Thoracic aorta (tissue), 2 donors: ENCODE results near the gene TAS2R31. TPM values are rescaled to one million over a fixed set of nuclear protein-coding genes. Genes with fewer than 3 reads are reported as not detected.
"Not testable (repeated sequence)": the region's sequence is repeated elsewhere in the genome, so short reads cannot be mapped to it uniquely, and the experiment has no call there.

Source experiments
- ATAC-seq: fragments of 150-250 bp; one replicate; pipeline ENCODE4 v1.8.0; 2017; ENCODE audit warnings: low read depth; ENCODE audit not compliant: insufficient number of reproducible peaks, low FRiP score
- DNase-seq: peaks from one replicate; pipeline ENCODE4 v3.0.0-alpha.2; 2020; ENCODE audit warnings: low spot score
- H3K27ac ChIP-seq, 2 donors: fragments of 200-600 bp; sonication (generic); 1 replicate in 1 of 2; 2 replicates in 1 of 2; pipeline ENCODE4 v1.5.1; 2016; ENCODE audit warnings: mild to moderate bottlenecking in 2 of 2, moderate library complexity in 2 of 2
- H3K27me3 ChIP-seq: fragments of 200-600 bp; sonication (generic); replicated peaks from 2 replicates; pipeline ENCODE4 v1.6.0; 2016; ENCODE audit warnings: mild to moderate bottlenecking; ENCODE audit not compliant: insufficient read depth
- H3K36me3 ChIP-seq: fragments of 200-600 bp; sonication (generic); one replicate; pipeline ENCODE4 v1.5.1; 2016
- H3K4me1 ChIP-seq, 2 donors: fragments of 200-600 bp; sonication (generic); 1 replicate in 1 of 2; 2 replicates in 1 of 2; pipeline versions ENCODE4 v1.5.1 to v1.6.0; 2016; ENCODE audit warnings: low read depth in 2 of 2, mild to moderate bottlenecking in 1 of 2; ENCODE audit not compliant: control insufficient read depth in 1 of 2
- H3K4me3 ChIP-seq: fragments of 200-600 bp; sonication (generic); 2 replicates; pipeline ENCODE4 v1.5.1; 2016; ENCODE audit warnings: mild to moderate bottlenecking
- H3K9me3 ChIP-seq: fragments of 200-600 bp; sonication (generic); 2 replicates; pipeline ENCODE4 v1.5.1; 2016
- CTCF ChIP-seq: fragments of 200-600 bp; sonication (generic); IDR thresholded peaks from one replicate; pipeline ENCODE4 v1.5.1; 2019; ENCODE audit warnings: antibody characterized with exemption
- total RNA-seq, 2 donors: library from RNA; depleted of rRNA; stranded (reverse); fragments of >200 nt; gene quantifications; one replicate each; pipeline versions ENCODE4 v1.1.0 to v1.2.3, GENCODE V29; 2016

TAS2R31 gene
- total RNA-seq, 2 donors from 2014 or later = 2.7 to 9.5 TPM

GRCh38 chr12:11069854-11070365 lies 38.7 kb upstream of the TAS2R31 start:
- Histone ChIP-seq H3K4me3 (no peak overlapping the region), H3K4me1 (peaks cover 3 to 8% of the 10 kb centered on the region in 2 donors), H3K9me3 (no peaks in the 10 kb centered on the region), H3K36me3 (no peaks in the 10 kb centered on the region), H3K27ac (no peak overlapping the region), H3K27me3 (no peaks in the 10 kb centered on the region)
- no peak for TF ChIP-seq CTCF
- ATAC-seq (no peak), DNase-seq (no peak)

- Histone ChIP-seq H3K4me1 (peaks cover 3 to 8% of the 10 kb centered on the region in 2 donors), H3K27ac (no peak overlapping the region), H3K27me3 (no peaks in the 10 kb centered on the region), H3K36me3 (no peaks in the 10 kb centered on the region), H3K9me3 (no peaks in the 10 kb centered on the region), H3K4me3 (no peak overlapping the region)
- DNase-seq (no peak), ATAC-seq (no peak)
- TF ChIP-seq CTCF = no peak
These were observed 36.3 kb upstream of the TAS2R31 start for GRCh38 chr12:11067514-11067913.

GRCh38 chr12:11062194-11062593 lies 31.0 kb upstream of the TAS2R31 start, which contains the start of gene TAS2R46:
TAS2R46 (minus strand) TSS chr12:11062294; CDS start chr12:11062294, 0 bp downstream.
- H3K9me3 ChIP-seq, ATAC-seq, DNase-seq, H3K27ac ChIP-seq, H3K27me3 ChIP-seq, H3K36me3 ChIP-seq, H3K4me1 ChIP-seq, H3K4me3 ChIP-seq: not testable (repeated sequence)

GRCh38 chr12:11059784-11060183 lies 28.6 kb upstream of the TAS2R31 start:
- Histone ChIP-seq H3K27me3 (no peaks in the 10 kb centered on the region), H3K36me3 (no peaks in the 10 kb centered on the region), H3K4me3 (no peak overlapping the region), H3K9me3 (no peaks in the 10 kb centered on the region), H3K27ac (no peak overlapping the region), H3K4me1 (no peaks in the 10 kb centered on the region)
- ATAC-seq (no peak), DNase-seq (no peak)
- no peak for TF ChIP-seq CTCF

- no peak overlapping the region for H3K4me3 ChIP-seq
- H3K36me3 ChIP-seq = no peaks in the 10 kb centered on the region
- H3K27ac ChIP-seq = no peak overlapping the region
- no peaks in the 10 kb centered on the region for H3K27me3 ChIP-seq
- DNase-seq (no peak), ATAC-seq (no peak)
- no peak for TF ChIP-seq CTCF
- H3K4me1 ChIP-seq = no peaks in the 10 kb centered on the region
- H3K9me3 ChIP-seq = no peaks in the 10 kb centered on the region
These were observed 27.8 kb upstream of the TAS2R31 start for GRCh38 chr12:11059041-11059440.

- no peak for TF ChIP-seq CTCF
- Histone ChIP-seq H3K9me3 (peaks cover 2% of the 10 kb centered on the region), H3K36me3 (no peaks in the 10 kb centered on the region), H3K27me3 (no peaks in the 10 kb centered on the region), H3K4me1 (no peaks in the 10 kb centered on the region), H3K27ac (no peak overlapping the region), H3K4me3 (no peak overlapping the region)
- DNase-seq (no peak), ATAC-seq (no peak)
These were observed 24.1 kb upstream of the TAS2R31 start for GRCh38 chr12:11055306-11055705.

GRCh38 chr12:11049806-11050531 lies 18.8 kb upstream of the TAS2R31 start:
- H3K9me3 ChIP-seq, ATAC-seq, DNase-seq: not testable (repeated sequence)

GRCh38 chr12:11041366-11041765 lies 10.2 kb upstream of the TAS2R31 start:
- not testable (repeated sequence) for H3K4me3 ChIP-seq, H3K9me3 ChIP-seq, ATAC-seq, DNase-seq, H3K36me3 ChIP-seq, H3K27ac ChIP-seq, H3K27me3 ChIP-seq, H3K4me1 ChIP-seq

More at GRCh38 chr12:11049806-11050531, 18.8 kb upstream of the TAS2R31 start:
- not testable (repeated sequence) for H3K36me3 ChIP-seq, H3K27ac ChIP-seq, H3K27me3 ChIP-seq, H3K4me3 ChIP-seq
- peaks cover 0 to 15% of the 10 kb centered on the region in 2 donors for H3K4me1 ChIP-seq
